CD4-positive, CD25-positive, alpha-beta regulatory T cell (primary cell): ENCODE measurements around the gene ZNF664. TPM values are rescaled to one million over a fixed set of nuclear protein-coding genes. Genes with fewer than 3 reads are reported as not detected.
A peak's percentile ranks its signal among the peaks of the same experiment; 100 is the strongest.

ENCODE experiments used
- ATAC-seq, 2 donors: fragments of 150-1000 bp; cut with Tn5 transposase; one replicate each; pipeline ENCODE4 v1.10.0; 2021; ENCODE audit warnings: low read depth in 2 of 2, moderate number of reproducible peaks in 2 of 2, moderate library complexity in 1 of 2
- DNase-seq, 3 donors: peaks; one replicate each; pipeline versions ENCODE4 v3.0.0 to v3.0.0-alpha.2; 2012 to 2022; ENCODE audit warnings: mixed read lengths in 1 of 3
- H3K27ac ChIP-seq: one replicate; pipeline ENCODE4 v1.7.0; 2013; ENCODE audit warnings: mild to moderate bottlenecking, low read length; ENCODE audit not compliant: insufficient read depth, poor library complexity, severe bottlenecking
- H3K27me3 ChIP-seq: one replicate; pipeline ENCODE4 v1.7.0; 2013; ENCODE audit warnings: low read length; ENCODE audit not compliant: control insufficient read depth, insufficient read depth
- H3K36me3 ChIP-seq: one replicate; pipeline ENCODE4 v1.7.0; 2013; ENCODE audit warnings: mild to moderate bottlenecking, low read length, moderate library complexity; ENCODE audit not compliant: control insufficient read depth, insufficient read depth
- H3K4me1 ChIP-seq: 2 replicates; pipeline ENCODE4 v1.7.0; 2013; ENCODE audit warnings: mild to moderate bottlenecking, low read length; ENCODE audit not compliant: insufficient read depth, control insufficient read depth, poor library complexity, severe bottlenecking
- H3K4me3 ChIP-seq: one replicate; pipeline ENCODE4 v1.7.0; 2013; ENCODE audit warnings: low read depth, mild to moderate bottlenecking, low read length, moderate library complexity
- H3K9me3 ChIP-seq, 2 experiments: 1 replicate in 1 of 2; 2 replicates in 1 of 2; pipeline ENCODE4 v1.7.0; 2013; ENCODE audit warnings: low read length in 2 of 2, mild to moderate bottlenecking in 1 of 2, moderate library complexity in 1 of 2; ENCODE audit not compliant: control insufficient read depth in 2 of 2
- H3K27ac Mint-ChIP-seq, 3 donors: one replicate each; pipeline ENCODE4 v1.8.0; 2020 to 2022; ENCODE audit warnings: mild to moderate bottlenecking in 3 of 3, mixed read lengths in 3 of 3, moderate library complexity in 2 of 3
- H3K27me3 Mint-ChIP-seq: one replicate; pipeline ENCODE4 v1.8.0; 2022; ENCODE audit warnings: mild to moderate bottlenecking, mixed read lengths
- H3K36me3 Mint-ChIP-seq: one replicate; pipeline ENCODE4 v1.8.0; 2020; ENCODE audit warnings: mixed read lengths
- H3K4me1 Mint-ChIP-seq, 4 donors: one replicate each; pipeline ENCODE4 v1.8.0; 2020 to 2022; ENCODE audit warnings: mixed read lengths in 4 of 4, mild to moderate bottlenecking in 1 of 4
- H3K4me3 Mint-ChIP-seq, 4 donors: one replicate each; pipeline ENCODE4 v1.8.0; 2020 to 2022; ENCODE audit warnings: mild to moderate bottlenecking in 4 of 4, mixed read lengths in 4 of 4, moderate library complexity in 3 of 4
- H3K9me3 Mint-ChIP-seq, 7 donors: one replicate each; pipeline ENCODE4 v1.8.0; 2020 to 2022; ENCODE audit warnings: mixed read lengths in 7 of 7, mild to moderate bottlenecking in 3 of 7, moderate library complexity in 2 of 7
- polyA plus RNA-seq, 4 donors: library from polyadenylated mRNA; unstranded; fragments of 300-500 nt; fragmentation: Illumina TruSeq; gene quantifications; one replicate each; pipeline ENCODE4 v1.2.3, GENCODE V29; 2021
- total RNA-seq: library from RNA; stranded (reverse); gene quantifications from one replicate; pipeline ENCODE4 v1.2.3, GENCODE V29; 2022

Gene ZNF664
- total and polyA plus RNA-seq, 5 donors from 2014 or later, result 6.9 to 24.5 (median 10.0) TPM

DNA sequence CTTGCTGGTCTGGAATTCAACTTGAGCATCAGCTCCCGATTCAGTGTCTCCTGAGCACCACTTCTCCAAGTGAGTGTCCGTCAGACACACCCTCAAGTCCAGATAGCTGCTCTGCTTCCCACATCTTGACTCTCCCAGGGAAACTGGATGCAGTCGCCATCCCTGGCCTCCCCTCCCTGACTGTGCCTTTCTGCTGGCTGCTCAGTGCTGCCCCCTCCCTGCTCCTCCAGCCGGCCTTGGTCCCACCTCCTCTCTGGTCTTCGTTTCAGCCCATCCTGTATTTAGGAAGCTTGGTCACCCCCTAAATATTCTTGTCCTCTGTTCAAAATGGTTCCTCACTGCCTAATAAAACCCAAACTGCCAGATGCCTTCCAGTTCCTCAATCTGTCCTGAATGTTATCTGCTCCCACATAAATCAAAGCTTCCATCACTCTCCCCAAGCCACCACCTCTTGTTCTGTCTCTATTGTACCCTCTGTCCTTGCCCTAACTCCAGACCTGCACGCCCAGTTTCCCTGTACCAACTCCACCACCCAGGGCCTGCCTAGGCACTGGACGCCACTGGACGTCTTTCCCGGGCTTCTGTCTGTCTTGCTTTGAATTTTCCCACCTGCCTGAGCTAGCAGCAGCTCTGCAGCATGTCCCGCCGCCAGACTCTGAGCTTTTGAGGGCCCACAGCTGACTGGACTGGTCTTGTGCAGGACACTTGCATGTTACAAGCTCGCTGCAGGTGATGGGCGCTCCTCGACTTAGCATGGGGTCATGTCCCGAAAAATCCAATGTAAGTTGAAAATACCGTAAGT is 34.1 kb upstream of the ZNF664 start:
- Histone ChIP-seq H3K4me3 (no peak overlapping the region), H3K4me1 (peaks cover 17% of the 10 kb centered on the region), H3K27ac (no peak overlapping the region), H3K27me3 (no peaks in the 10 kb centered on the region), H3K36me3 (peaks cover 23% of the 10 kb centered on the region), H3K9me3 (peaks cover 0 to 6% of the 10 kb centered on the region in 2 experiments)
- H3K27me3 Mint-ChIP-seq, result no peaks in the 10 kb centered on the region
- no peak for ATAC-seq
- peaks cover 38% of the 10 kb centered on the region for H3K36me3 Mint-ChIP-seq
- peak overlapping the region in 3 of 4 donors; percentile 3 to 64 (median 63) for H3K4me3 Mint-ChIP-seq
- H3K4me1 Mint-ChIP-seq, result peaks cover 6 to 30% (median 14%) of the 10 kb centered on the region in 4 donors
- peak overlapping the region; percentile 82 to 98 (median 84) for H3K27ac Mint-ChIP-seq
- DNase-seq, result no peak
- peaks cover 0 to 9% (median 1%) of the 10 kb centered on the region in 7 donors for H3K9me3 Mint-ChIP-seq

GRCh38 chr12:123939716-123940626 is 33.0 kb upstream of the ZNF664 start:
- Mint-ChIP-seq H3K27ac (peak overlapping the region in 1 of 3 donors; percentile 14), H3K27me3 (no peaks in the 10 kb centered on the region), H3K4me1 (peaks cover 6 to 30% (median 15%) of the 10 kb centered on the region in 4 donors), H3K9me3 (peaks cover 0 to 9% (median 1%) of the 10 kb centered on the region in 7 donors), H3K36me3 (peaks cover 43% of the 10 kb centered on the region), H3K4me3 (peak overlapping the region in 1 of 4 donors; percentile 49)
- Histone ChIP-seq H3K4me1 (peaks cover 17% of the 10 kb centered on the region), H3K36me3 (peaks cover 23% of the 10 kb centered on the region), H3K27me3 (no peaks in the 10 kb centered on the region), H3K27ac (no peak overlapping the region), H3K4me3 (no peak overlapping the region), H3K9me3 (peaks cover 0 to 6% of the 10 kb centered on the region in 2 experiments)
- DNase-seq (no peak), ATAC-seq (no peak)

GRCh38 chr12:123940627-123940966 is 32.4 kb upstream of the ZNF664 start:
- ATAC-seq (no peak), DNase-seq (no peak)
- peaks cover 23% of the 10 kb centered on the region for H3K36me3 ChIP-seq
- peaks cover 0 to 6% of the 10 kb centered on the region in 2 experiments for H3K9me3 ChIP-seq
- Mint-ChIP-seq H3K27me3 (no peaks in the 10 kb centered on the region), H3K27ac (peak overlapping the region in 1 of 3 donors; percentile 9), H3K4me1 (peaks cover 6 to 30% (median 15%) of the 10 kb centered on the region in 4 donors), H3K36me3 (peaks cover 43% of the 10 kb centered on the region), H3K9me3 (peaks cover 0 to 9% (median 1%) of the 10 kb centered on the region in 7 donors), H3K4me3 (peak overlapping the region in 1 of 4 donors; percentile 49)
- H3K27me3 ChIP-seq, result no peaks in the 10 kb centered on the region
- no peak overlapping the region for H3K4me3 ChIP-seq
- peaks cover 17% of the 10 kb centered on the region for H3K4me1 ChIP-seq
- H3K27ac ChIP-seq, result no peak overlapping the region

- H3K4me1 ChIP-seq, result peaks cover 17% of the 10 kb centered on the region
- DNase-seq (no peak), ATAC-seq (no peak)
- Mint-ChIP-seq H3K9me3 (peaks cover 0 to 9% (median 1%) of the 10 kb centered on the region in 7 donors), H3K4me3 (no peak overlapping the region), H3K27ac (no peak overlapping the region), H3K27me3 (no peaks in the 10 kb centered on the region), H3K36me3 (peaks cover 47% of the 10 kb centered on the region), H3K4me1 (peaks cover 6 to 30% (median 15%) of the 10 kb centered on the region in 4 donors)
- peaks cover 0 to 6% of the 10 kb centered on the region in 2 experiments for H3K9me3 ChIP-seq
- no peaks in the 10 kb centered on the region for H3K27me3 ChIP-seq
- no peak overlapping the region for H3K27ac ChIP-seq
- H3K4me3 ChIP-seq, result no peak overlapping the region
- H3K36me3 ChIP-seq, result peaks cover 23% of the 10 kb centered on the region
Measured at GRCh38 chr12:123941000-123941399, 32.0 kb upstream of the ZNF664 start.

DNA sequence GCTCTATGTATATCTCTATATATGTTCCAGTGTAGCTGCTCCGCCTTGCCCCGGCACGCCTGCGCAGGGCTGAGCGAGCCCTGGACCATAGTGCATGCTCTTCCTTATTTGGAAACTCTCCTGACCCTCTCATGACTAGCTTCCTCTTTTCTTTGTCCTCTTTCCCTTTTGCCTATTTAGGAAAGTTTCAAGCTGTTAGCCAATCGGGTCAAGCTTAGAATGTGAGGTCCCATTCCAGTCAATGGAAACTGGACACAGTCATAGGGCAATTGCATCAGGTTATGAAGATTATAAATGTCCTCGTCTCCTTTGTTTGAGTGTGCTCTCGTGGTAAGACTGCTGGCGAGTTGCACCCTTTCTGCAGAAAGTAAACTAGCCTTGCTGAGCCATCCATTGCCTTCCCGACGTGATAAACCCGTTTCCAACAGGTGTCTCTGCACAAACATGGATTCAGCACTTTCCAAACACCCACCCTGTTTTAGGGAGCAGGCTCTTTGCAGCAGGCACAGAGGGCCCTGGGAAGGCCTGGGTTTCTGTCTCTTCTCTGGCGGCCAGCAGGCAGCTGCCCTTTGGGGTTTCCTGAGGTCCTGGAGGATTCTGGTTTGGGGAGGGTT is 31.3 kb upstream of the ZNF664 start:
- Histone ChIP-seq H3K27me3 (no peaks in the 10 kb centered on the region), H3K4me3 (no peak overlapping the region), H3K27ac (no peak overlapping the region), H3K36me3 (peaks cover 23% of the 10 kb centered on the region), H3K4me1 (peaks cover 17% of the 10 kb centered on the region), H3K9me3 (peaks cover 0 to 6% of the 10 kb centered on the region in 2 experiments)
- Mint-ChIP-seq H3K4me3 (no peak overlapping the region), H3K27ac (no peak overlapping the region), H3K27me3 (no peaks in the 10 kb centered on the region), H3K36me3 (peaks cover 42% of the 10 kb centered on the region), H3K4me1 (peaks cover 6 to 24% (median 15%) of the 10 kb centered on the region in 4 donors), H3K9me3 (peaks cover 0 to 9% (median 1%) of the 10 kb centered on the region in 7 donors)
- DNase-seq, result no peak
- no peak for ATAC-seq

- no peak for ATAC-seq
- peaks cover 0 to 6% of the 10 kb centered on the region in 2 experiments for H3K9me3 ChIP-seq
- no peak for DNase-seq
- Mint-ChIP-seq H3K27me3 (no peaks in the 10 kb centered on the region), H3K4me3 (no peak overlapping the region), H3K27ac (no peak overlapping the region), H3K36me3 (peaks cover 41% of the 10 kb centered on the region), H3K4me1 (peaks cover 6 to 23% (median 15%) of the 10 kb centered on the region in 4 donors), H3K9me3 (peaks cover 0 to 9% (median 1%) of the 10 kb centered on the region in 7 donors)
- H3K27ac ChIP-seq, result no peak overlapping the region
- no peak overlapping the region for H3K4me3 ChIP-seq
- peaks cover 23% of the 10 kb centered on the region for H3K36me3 ChIP-seq
- no peaks in the 10 kb centered on the region for H3K27me3 ChIP-seq
- peaks cover 16% of the 10 kb centered on the region for H3K4me1 ChIP-seq
Measured at GRCh38 chr12:123942238-123942653, 30.8 kb upstream of the ZNF664 start.

DNA sequence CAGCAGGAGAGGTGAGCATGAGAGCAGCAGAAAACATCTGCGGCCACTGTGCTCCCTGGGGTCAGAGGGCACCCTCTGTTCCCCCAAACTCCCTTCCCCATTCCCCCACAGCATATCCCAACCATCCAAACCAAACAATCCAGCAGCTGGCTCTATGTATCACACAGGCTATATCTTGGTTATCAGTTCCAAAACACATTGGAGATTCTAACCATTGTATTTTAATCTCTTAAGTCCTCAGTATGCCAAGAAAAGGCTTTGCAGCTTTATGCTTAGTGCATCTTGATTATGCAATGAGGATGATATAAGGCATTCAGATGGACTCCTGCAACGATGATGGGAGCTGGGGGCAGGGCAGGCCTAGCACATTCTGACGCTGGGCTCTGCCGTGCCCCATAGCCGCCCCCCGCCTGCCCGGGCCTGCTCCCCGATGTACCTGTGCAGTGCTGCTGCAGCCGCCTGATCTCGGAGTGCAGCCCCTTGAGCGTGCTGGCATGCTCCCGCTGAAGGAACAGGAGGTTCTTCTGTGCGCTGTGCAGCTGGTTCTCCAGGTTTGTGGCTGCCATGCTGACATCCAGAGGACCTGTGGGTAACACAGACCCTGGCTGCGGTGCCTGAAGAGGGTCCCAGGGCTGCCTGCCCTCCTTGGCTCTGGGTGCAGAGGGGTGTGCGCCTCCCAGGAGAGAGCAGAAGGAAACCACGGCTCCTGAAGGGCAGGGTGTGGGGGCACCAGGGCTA is 29.9 kb upstream of the ZNF664 start:
- peaks cover 0 to 17% (median 10%) of the 10 kb centered on the region in 4 donors for H3K4me1 Mint-ChIP-seq
- ATAC-seq, result no peak

More for the DNA sequence above, 29.9 kb upstream of the ZNF664 start:
- H3K9me3 Mint-ChIP-seq, result peaks cover 0 to 9% (median 0%) of the 10 kb centered on the region in 7 donors
- Histone ChIP-seq H3K4me1 (peaks cover 7% of the 10 kb centered on the region), H3K9me3 (peaks cover 0 to 6% of the 10 kb centered on the region in 2 experiments), H3K36me3 (peaks cover 21% of the 10 kb centered on the region), H3K27ac (no peak overlapping the region), H3K4me3 (no peak overlapping the region), H3K27me3 (no peaks in the 10 kb centered on the region)
- H3K4me3 Mint-ChIP-seq, result no peak overlapping the region
- H3K36me3 Mint-ChIP-seq, result peaks cover 43% of the 10 kb centered on the region
- H3K27ac Mint-ChIP-seq, result no peak overlapping the region
- no peaks in the 10 kb centered on the region for H3K27me3 Mint-ChIP-seq
- DNase-seq, result no peak
